Sigmoid colon (tissue), 7 donors: ENCODE measurements around the gene MCAT. TPM values are rescaled to one million over a fixed set of nuclear protein-coding genes. Genes with fewer than 3 reads are reported as not detected.

Experiments
- DNase-seq: peaks from one replicate; pipeline ENCODE4 v3.0.0-alpha.2; 2019
- H3K27ac ChIP-seq, 4 donors: fragments of 200-600 bp; sonication (generic); one replicate each; pipeline ENCODE4 v1.5.1; 2016 to 2019; ENCODE audit warnings: mild to moderate bottlenecking in 1 of 4
- H3K27me3 ChIP-seq, 3 donors: fragments of 200-600 bp; sonication (generic); one replicate each; pipeline ENCODE4 v1.5.1; 2019; ENCODE audit warnings: mild to moderate bottlenecking in 1 of 3
- H3K36me3 ChIP-seq, 4 donors: fragments of 200-600 bp; sonication (generic); one replicate each; pipeline ENCODE4 v1.5.1; 2016 to 2019
- H3K4me1 ChIP-seq, 4 donors: fragments of 200-600 bp; sonication (generic); one replicate each; pipeline ENCODE4 v1.5.1; 2017 to 2019
- H3K4me3 ChIP-seq, 4 donors: fragments of 200-600 bp; sonication (generic); one replicate each; pipeline ENCODE4 v1.5.1; 2017 to 2019; ENCODE audit warnings: mild to moderate bottlenecking in 2 of 4, moderate library complexity in 1 of 4
- H3K9me3 ChIP-seq, 4 donors: fragments of 200-600 bp in 3 of 4; sonication (generic) in 3 of 4; one replicate each; pipeline versions ENCODE4 v1.5.1 to v1.6.1; 2013 to 2019
- EP300 ChIP-seq, 4 donors: sonication (generic); formaldehyde crosslinking; IDR thresholded peaks; one replicate each; pipeline ENCODE4 v1.6.1; 2017; ENCODE audit warnings: antibody characterized with exemption in 4 of 4
- POLR2A ChIP-seq, 2 donors: fragments of 450-650 bp; IDR thresholded peaks; one replicate each; pipeline ENCODE4 v1.6.1; 2016; ENCODE audit warnings: antibody characterized with exemption in 2 of 2, mild to moderate bottlenecking in 2 of 2, moderate library complexity in 2 of 2
- POLR2AphosphoS5 ChIP-seq, 4 donors: sonication (generic); formaldehyde crosslinking; IDR thresholded peaks; one replicate each; pipeline ENCODE4 v1.6.1; 2017; ENCODE audit warnings: antibody characterized with exemption in 4 of 4
- WGBS, 2 donors: extraction: QIAGEN DNeasy Blood & Tissue Kit; methylation state at CpG; one replicate each; pipeline ENCODE4 v1.1.7; 2013; 5-methylcytosine and 5-hydroxymethylcytosine counted together
- intact Hi-C: fragments of 100-400 bp; cut with DNase I; formaldehyde crosslinking; loops from one replicate; pipeline ENCODE4 v1.15.1; 2023
- polyA plus RNA-seq, 3 donors: library from polyadenylated mRNA; stranded (reverse); fragments of 200-250 nt; gene quantifications; one replicate each; pipeline ENCODE4 v1.2.3, GENCODE V29; 2013
- total RNA-seq, 4 donors: library from RNA; depleted of rRNA; stranded (reverse); fragments of >200 nt; gene quantifications; one replicate each; pipeline ENCODE4 v1.1.0, GENCODE V29; 2016
- TF ChIP-seq, protein P1 (sequence below), 4 experiments: fragments of 450-650 bp in 3 of 4; fragments of 200-600 bp in 1 of 4; IDR thresholded peaks; one replicate each; pipeline ENCODE4 v1.5.1; 2016 to 2019; ENCODE audit warnings: antibody characterized with exemption in 4 of 4, mild to moderate bottlenecking in 3 of 4, moderate library complexity in 2 of 4
- donor health status: healthy with polysubstance abuse.
- donor health status: Bipolar disorder and iron deficiency.
- donor health status: healthy.

MCAT gene
- total and polyA plus RNA-seq, 7 donors, result 10.2 to 23.4 (median 16.8) TPM

DNA sequence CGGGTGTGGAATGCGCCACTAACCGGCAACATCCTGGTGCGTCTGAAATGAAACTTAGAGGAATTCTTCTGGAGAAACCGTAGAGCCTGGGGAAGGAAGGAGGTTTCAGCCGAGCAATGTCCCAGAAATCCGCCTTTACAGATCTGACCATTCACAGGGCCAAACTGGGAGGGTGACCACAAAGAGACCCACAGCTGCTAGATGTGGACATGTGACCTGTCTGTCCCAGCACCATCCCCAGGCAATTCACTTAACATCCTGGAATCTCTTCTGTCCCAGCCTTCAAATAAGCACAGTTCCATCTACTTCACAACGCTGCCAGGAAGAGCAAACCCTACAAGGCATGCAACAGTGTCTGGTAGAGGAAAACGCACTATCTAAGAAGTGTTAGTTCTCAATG is 9.8 kb downstream of the MCAT start:
- no peak for DNase-seq
- no peaks in the 10 kb centered on the region for H3K27me3 ChIP-seq
- H3K36me3 ChIP-seq, result peaks cover 4 to 61% (median 36%) of the 10 kb centered on the region in 4 donors
- TF ChIP-seq, protein P1, sequence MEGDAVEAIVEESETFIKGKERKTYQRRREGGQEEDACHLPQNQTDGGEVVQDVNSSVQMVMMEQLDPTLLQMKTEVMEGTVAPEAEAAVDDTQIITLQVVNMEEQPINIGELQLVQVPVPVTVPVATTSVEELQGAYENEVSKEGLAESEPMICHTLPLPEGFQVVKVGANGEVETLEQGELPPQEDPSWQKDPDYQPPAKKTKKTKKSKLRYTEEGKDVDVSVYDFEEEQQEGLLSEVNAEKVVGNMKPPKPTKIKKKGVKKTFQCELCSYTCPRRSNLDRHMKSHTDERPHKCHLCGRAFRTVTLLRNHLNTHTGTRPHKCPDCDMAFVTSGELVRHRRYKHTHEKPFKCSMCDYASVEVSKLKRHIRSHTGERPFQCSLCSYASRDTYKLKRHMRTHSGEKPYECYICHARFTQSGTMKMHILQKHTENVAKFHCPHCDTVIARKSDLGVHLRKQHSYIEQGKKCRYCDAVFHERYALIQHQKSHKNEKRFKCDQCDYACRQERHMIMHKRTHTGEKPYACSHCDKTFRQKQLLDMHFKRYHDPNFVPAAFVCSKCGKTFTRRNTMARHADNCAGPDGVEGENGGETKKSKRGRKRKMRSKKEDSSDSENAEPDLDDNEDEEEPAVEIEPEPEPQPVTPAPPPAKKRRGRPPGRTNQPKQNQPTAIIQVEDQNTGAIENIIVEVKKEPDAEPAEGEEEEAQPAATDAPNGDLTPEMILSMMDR (IDR thresholded peaks at IDR 0.05), result no peak
- TF ChIP-seq POLR2AphosphoS5 (IDR thresholded peaks at IDR 0.05), result no peak
- TF ChIP-seq EP300 (IDR thresholded peaks at IDR 0.05), result no peak
- no peak for TF ChIP-seq POLR2A (IDR thresholded peaks at IDR 0.05)
- intact Hi-C loops, result no loop called here
- no peaks in the 10 kb centered on the region for H3K4me1 ChIP-seq
- WGBS, 2 donors, result 88 to 96% methylated on average over 9 of the region's 9 CpGs
- no peak overlapping the region for H3K4me3 ChIP-seq
- no peaks in the 10 kb centered on the region for H3K9me3 ChIP-seq
- H3K27ac ChIP-seq, result no peak overlapping the region

DNA sequence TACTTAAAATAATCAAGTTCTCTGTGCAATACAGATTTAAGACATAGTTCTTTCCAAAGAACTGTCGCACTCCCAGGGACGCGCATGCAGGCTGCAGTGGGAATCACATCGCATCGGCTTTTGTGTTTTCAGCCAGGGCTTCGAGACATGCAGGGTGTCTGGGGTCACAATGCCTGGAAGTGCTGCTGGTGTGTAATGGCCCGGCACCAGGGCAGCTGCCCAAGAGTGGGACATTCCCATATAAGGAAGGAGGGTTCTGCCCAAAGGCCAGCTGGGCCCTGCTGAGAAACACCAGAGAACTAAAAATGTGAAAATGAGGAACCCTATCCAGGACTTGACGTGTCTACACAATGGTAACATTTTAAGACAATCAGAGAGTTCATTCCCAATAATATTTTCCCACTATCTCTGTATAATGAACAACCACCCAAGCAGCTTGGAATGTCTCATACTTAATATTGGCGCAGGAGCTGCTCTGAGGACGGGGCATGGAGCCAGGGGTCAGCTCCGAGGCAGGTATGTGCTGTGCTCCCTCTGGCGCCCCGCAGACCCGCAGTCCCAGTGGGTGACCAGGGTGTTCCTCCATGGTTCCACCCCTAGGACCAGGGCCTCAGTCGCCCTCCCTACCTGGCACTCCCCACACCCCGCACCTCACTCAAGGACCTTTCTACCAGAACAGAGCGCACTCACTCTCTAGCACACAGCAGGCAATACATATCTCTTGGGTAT is 11.3 kb downstream of the MCAT start:
- 90 to 92% methylated on average over 17 of the region's 17 CpGs for WGBS, 2 donors
- TF ChIP-seq, protein P1 (IDR thresholded peaks at IDR 0.05), result no peak
- TF ChIP-seq POLR2A (IDR thresholded peaks at IDR 0.05) (no peak), EP300 (IDR thresholded peaks at IDR 0.05) (no peak), POLR2AphosphoS5 (IDR thresholded peaks at IDR 0.05) (no peak)
- Histone ChIP-seq H3K4me1 (no peaks in the 10 kb centered on the region), H3K27me3 (no peaks in the 10 kb centered on the region), H3K4me3 (no peak overlapping the region), H3K36me3 (peaks cover 4 to 46% (median 30%) of the 10 kb centered on the region in 4 donors), H3K9me3 (no peaks in the 10 kb centered on the region), H3K27ac (no peak overlapping the region)
- intact Hi-C loops, result no loop called here
- DNase-seq, result no peak

DNA sequence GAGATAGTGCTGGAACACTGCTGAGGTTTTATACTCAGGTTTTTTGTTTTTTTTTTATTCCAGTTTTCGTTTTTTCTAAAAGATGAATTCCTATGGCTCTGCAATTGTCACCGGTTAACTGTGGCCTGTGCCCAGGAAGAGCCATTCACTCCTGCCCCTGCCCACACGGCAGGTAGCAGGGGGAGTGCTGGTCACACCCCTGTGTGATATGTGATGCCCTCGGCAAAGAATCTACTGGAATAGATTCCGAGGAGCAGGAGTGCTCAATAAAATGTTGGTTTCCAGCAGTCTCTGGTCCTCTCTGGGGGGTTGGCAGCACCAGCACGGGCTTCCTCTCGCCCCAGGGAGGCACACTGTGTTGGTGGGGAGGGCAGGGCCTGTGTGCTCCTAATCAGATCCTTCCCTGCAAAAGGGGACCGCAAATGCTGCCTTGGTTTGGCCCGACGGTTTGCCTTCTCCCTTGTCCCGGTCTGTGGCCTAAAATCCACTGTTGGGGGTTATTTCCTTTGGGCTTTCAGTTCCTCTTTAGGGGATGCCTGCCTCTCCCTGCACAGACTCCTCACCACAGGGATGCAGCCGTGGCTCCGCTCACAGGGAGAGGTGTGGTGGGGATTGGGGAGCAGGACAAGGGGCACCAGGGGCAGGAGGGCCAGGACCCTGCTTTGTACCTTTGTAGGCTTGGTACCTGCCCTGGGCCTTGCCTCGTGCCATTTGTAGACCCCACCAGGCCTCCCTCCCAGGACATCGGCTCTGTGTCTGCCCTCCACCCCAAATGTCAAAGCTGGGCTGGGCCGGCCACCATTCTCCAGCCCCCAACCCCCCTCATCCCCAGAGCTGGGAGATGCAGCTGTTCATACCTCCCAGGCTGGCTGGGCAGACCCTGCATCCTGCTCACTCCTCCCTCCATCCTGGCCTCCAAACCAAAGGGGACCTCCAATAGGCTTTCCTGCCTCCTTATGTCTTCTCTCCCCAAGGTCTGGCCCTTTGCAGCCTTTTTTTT is 13.5 kb downstream of the MCAT start:
- no peaks in the 10 kb centered on the region for H3K27me3 ChIP-seq
- H3K4me3 ChIP-seq, result no peak overlapping the region
- peaks cover 4 to 24% (median 16%) of the 10 kb centered on the region in 4 donors for H3K36me3 ChIP-seq
- intact Hi-C loops, result no loop called here
- H3K9me3 ChIP-seq, result no peaks in the 10 kb centered on the region
- no peak overlapping the region for H3K27ac ChIP-seq
- TF ChIP-seq, protein P1 (IDR thresholded peaks at IDR 0.05), result no peak
- TF ChIP-seq POLR2AphosphoS5 (IDR thresholded peaks at IDR 0.05) (no peak), POLR2A (IDR thresholded peaks at IDR 0.05) (no peak), EP300 (IDR thresholded peaks at IDR 0.05) (no peak)
- no peak for DNase-seq
- 27 to 53% methylated on average over 16 of the region's 16 CpGs for WGBS, 2 donors
- H3K4me1 ChIP-seq, result no peaks in the 10 kb centered on the region

DNA sequence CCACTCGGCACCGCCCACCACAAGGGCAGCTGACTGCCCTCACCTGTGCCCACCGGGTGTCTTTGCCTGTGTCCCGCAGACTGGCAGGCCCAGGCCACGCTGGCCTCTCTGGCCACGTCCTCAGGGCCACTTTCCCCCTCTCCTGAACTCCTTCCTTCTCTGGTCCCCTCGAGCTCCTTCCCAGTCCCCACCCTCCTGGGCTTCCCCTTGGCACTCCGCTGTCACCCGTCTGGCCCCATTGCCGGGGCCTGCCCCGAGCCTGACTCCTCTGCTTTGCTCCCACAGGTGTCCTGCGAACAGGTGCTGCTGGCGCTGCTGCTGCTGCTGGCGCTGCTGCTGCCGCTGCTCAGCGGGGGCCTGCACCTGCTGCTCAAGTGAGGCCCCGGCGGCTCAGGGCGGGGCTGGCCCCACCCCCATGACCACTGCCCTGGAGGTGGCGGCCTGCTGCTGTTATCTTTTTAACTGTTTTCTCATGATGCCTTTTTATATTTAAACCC is 14.2 kb downstream of the MCAT start:
- intact Hi-C loops, result no loop called here
- Histone ChIP-seq H3K4me3 (no peak overlapping the region), H3K27ac (no peak overlapping the region), H3K4me1 (no peaks in the 10 kb centered on the region), H3K36me3 (peaks cover 0 to 16% (median 10%) of the 10 kb centered on the region in 4 donors), H3K9me3 (no peaks in the 10 kb centered on the region), H3K27me3 (no peaks in the 10 kb centered on the region)
- no peak for TF ChIP-seq EP300 (IDR thresholded peaks at IDR 0.05)
- TF ChIP-seq POLR2A (IDR thresholded peaks at IDR 0.05), result no peak
- TF ChIP-seq, protein P1 (IDR thresholded peaks at IDR 0.05), result no peak
- TF ChIP-seq POLR2AphosphoS5 (IDR thresholded peaks at IDR 0.05), result no peak
- WGBS, 2 donors, result 10 to 38% methylated on average over 20 of the region's 20 CpGs
- no peak for DNase-seq
